ENCODE data around the gene CTSE.
"Not testable (repeated sequence)": the region's sequence is repeated elsewhere in the genome, so short reads cannot be mapped to it uniquely, and the experiment has no call there.

Gene CTSE

DNA sequence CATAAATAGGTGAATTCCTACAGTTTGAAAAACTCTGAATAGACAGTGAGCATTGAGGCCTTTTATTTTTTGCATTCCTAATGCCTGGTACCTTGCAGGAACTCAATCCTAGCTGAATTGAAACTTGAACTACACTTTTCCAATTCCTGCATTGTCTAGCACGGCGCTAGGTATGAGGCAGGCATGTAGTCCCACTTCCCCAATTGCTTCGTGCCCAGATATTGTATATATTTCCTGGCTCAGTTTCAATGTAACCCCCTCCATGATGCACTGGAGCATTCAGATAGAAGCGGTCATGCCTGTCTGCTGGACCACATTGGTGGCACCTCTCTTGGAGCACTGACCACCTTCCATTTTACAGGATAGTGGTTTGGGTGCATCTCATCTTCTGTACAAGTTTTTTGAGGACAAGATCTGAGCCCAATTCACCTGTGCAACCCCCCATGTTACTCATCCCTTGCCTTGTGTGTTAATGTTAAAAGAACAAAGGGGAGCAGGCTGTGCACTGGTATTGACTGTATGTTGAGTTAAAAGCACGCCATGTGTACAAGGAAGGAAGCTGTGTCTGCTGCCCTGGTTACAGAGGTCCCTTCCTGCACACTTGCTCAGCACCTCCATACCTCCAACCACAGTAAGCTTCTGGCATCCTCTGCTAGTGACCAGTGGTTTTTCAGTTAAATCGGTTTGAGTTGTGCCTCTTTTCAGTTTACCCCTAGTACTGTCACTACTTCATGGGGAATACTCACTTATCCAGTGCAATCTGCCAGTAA, 10.5 kb downstream of the CTSE start:
- DNase-seq, result no peak

DNA sequence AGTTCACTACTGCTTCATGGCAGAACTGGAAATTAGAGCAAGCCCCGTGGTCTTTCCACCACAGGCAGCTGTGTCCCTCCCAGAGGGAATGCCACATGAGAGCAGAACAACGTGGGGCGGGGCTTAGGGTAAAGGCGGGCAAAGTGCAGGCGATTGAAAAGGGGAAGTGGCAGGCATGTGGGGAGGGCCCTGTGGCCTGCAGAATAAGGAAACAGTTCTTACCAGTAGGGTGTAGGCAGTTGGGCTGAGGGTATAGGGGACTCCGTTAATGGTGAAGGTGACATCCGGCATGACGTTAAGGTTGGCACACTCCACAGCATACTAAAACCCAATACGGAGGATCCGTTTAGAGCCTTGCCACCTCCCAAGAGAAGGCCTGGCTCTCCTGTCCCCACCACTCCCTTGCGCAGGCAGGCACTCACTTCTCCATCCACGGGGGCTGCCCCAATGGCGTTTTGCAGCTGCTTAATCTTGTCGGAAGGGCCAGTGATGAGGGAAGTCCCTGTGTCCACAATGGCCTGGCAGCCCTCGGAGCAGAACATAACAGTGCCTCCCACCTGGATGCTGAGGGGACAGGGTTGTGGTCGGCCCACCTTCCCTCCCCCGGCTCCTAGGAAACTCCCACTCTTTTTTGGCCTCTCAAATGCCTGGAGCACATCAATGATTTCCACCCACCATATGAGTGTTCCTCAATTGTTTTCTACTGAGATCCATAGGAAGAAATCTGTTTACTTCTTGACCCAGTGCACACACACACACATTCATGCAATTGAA, 11.4 kb downstream of the CTSE start:
- peak; percentile 17 for DNase-seq

DNA sequence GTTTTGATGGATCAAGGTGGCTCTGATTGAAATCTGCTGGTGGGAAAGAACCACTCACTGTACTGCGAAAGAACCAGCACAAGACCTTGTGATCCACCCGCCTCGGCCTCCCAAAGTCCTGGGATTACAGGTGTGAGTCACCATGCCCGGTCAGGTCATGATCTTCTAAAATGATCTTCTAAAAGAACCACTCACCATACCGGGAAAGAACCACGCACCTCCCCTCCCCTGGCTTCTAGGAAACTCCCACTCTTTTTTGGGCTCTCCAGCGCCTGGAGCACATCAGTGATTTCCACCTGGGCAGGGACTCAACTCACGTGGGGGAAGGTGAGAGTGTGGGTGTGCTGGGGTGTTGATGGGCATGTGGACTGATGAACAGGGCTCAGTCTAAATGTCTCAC, 12.6 kb downstream of the CTSE start:
- no peak for DNase-seq

DNA sequence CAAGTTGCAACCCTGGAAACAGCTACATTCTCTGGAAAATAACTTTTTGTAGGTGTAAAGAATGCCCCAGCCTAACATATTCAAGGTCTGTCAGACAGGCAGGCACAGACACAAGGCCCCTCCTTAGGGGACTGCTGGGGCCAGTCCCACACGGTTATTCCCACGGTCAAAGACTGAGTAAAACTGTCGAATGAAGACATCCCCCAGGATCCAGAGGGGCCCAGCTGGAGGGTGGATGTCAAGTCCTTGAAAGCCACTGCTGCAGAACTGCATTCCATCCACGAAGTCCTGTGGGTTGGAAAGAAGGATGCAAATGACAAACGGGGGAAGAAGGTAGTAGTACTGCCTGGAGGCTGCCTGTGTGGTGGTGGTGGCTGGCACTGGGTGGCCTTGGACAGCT, 13.6 kb downstream of the CTSE start:
- no peak for DNase-seq

DNA sequence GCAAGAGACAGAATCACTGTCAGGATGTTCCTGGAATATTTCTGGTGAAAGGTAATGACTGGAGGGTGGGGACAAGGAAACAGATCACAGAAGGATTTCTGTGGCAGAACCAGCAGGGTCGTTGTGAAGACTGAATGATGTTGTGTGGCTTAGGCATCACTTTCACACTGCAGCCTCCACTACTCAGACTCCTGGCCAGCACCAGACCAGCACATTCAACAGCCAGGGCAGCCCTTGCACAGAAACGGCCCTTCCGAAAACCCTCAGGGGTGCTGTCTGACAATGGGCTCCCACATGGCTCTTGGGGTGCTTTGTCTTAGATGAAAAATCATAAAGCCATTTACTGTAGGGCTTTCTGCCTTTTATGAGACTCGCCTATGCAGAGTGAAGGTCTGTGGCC, 16.7 kb downstream of the CTSE start:
- no peak for DNase-seq

DNA sequence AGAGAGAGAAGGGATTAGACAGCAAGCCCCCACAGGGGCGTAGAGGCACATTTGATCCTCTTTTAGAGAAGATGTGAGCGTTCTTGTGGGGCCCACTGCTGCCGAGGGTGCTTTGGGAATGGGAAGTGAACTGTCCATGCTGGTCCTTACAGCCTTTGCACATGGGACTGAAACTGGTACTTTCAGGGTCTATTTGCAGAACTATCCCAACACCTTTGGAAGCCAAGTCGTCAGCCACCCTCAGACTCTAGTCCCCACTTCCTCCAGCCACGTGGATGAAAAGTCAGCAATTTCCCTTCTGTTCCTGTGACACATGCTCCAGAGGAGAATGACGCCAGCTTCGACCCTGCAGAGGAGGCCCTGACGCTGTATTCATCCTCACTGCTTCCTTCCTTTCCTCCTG, 17.9 kb downstream of the CTSE start:
- no peak for DNase-seq

DNA sequence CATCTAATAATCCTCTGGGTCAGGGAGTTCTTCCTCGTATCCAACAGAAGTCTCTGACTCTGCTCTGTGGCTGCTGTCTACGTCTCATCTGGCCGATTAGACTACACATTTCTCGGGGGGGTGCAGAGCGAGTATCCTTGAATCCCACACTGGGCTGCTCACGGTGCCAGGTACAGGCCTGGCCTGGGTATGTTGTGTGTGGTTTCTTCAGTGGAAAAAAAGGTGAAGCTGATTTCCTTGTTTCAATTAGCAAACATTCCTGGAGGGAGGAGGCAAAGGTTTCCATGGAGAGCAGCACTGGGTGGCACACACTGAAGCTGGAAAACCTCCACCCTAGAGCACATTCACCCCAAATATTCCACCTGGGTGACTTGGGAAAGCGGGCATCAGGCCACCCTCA, 18.5 kb downstream of the CTSE start:
- DNase-seq, result no peak

DNA sequence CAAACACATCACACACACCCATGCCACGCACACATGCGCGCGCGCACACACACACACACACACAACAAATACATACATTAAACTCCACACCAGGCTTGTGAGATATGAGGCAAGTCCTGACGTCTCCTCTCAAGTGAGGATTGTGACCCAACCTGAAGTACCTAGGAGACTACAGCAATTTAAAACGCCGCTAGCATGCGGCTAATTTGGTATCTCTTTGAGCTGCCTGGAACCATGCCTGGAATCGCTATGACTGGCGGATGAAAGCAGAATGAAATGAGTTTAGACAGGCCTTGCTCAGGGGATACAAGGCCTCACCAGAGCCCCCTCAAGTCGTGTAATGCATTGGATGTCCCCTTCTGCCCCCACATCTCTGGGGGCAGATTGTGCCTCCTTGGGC, 18.9 kb downstream of the CTSE start:
- DNase-seq, result no peak

DNA sequence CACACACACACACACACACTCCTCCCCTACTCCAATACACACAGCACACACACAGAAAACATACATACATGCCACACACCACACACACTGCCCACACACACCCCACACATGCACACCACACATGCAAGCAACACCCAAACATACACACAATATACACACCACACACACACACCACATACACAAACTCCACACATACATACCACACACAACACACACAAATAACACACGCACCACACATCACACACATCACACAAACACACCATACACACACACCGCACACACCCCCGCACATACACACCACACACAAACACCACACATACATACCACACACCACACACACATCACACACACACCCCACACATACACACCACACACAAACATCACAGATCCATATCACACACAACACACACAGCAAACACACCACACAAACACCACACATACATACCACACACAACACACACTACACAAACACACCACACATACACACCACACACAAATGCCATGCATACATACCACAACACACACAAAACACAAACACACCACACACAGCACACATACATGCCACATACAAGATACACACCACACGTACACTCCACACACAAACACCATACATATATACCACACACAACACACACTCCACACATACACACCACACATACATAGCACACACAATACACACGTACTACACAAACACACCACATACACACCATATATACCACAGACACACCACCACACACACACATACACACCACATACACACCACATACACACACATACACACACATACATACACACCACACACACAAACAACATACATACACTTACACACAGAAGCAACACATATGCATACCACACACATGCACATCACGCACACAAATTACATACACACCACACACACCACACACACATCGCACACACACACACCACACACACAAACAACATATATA, 19.6 kb downstream of the CTSE start:
- DNase-seq, result no peak

DNA sequence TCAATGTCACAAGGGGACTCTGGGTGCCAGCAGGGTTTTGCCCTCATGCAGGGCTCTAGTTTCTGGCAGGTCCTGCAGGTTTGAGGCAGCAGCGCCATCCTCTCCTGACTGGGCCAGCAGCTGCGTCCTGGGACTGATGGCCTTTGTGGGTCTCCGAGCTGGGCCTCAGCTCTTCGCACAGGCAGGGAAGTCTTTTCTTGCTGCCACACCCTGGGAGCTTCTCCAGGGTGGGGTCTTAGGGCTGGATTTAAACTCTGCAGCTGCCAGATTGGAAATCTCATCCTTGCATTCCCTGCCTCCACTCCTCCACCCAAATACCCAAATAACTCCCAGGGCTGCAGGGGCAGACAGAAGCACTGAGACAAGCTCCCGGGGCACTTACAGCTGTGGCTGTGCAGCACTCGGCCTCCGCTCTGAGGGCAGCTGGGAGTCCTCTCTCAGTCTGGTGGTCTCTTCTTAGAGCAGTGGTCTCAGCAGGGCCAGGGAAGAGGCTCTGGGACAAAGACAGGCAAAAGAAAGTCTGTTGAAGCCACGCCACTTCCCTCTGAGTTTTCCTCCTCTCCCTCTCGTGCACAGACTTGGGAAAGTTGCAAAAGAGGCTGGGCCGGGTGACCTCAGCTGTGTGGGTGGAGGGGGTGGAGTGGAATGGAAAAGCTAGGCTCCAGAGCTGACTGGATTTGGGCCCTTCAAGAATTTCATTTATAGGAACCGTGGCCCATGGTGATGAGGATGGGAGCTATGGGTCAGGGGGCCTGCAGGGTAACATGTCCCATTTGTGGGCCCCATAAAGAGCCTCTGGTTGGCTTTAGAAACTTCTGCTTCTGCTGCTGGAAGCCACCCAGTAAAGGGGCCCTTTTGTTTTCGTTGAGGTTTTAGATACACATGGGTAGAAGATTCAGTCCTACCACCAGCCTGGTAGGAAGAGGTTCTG, 20.6 kb downstream of the CTSE start, which contains the start of gene RAB7B:
Gene RAB7B, minus strand, starts transcription at position 525 of the 931 bp plus-strand sequence. CDS start 9,260 bp downstream, outside the sequence.
- no peak for DNase-seq

DNA sequence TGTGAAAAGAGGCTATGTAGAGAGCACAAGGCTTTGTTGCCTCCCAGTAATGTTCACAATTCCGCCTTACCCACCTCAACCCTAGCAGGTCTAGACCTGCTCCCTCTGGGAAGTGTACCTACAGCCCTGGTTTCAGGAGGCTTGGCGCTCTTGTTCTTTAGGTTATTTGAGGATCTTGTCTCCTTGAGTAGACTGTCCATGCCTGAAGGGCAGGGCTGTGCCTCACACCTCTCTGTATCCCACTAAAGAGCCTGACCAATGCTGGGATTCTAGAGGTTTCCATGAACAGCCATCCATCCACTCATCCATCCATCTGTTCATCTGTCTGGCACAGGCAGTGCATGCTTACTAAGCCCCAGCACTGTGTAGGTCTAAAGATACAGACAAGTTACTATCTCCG, 21.5 kb downstream of the CTSE start:
- DNase-seq, result no peak

DNA sequence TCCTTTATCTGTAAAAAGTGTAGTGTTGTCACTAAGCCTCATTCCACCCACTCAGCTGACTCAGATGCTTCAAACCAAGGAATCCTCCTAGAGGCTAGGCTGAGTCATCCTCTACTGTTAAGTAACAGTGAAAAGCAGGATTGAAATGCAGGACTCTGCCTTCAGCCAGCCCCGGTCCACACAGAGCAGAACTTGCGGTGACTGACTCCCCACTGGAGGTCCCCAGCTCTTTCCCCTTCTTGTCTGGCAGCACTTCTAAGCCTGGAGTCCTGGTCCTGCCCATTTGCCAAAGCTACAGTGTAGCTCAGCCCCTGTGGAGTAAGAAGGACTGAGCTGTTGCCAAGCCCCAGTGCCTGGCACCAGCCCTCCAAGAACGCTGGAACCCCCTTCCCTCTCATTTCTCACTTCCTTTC, 22.2 kb downstream of the CTSE start:
- peak; percentile 67 for DNase-seq

DNA sequence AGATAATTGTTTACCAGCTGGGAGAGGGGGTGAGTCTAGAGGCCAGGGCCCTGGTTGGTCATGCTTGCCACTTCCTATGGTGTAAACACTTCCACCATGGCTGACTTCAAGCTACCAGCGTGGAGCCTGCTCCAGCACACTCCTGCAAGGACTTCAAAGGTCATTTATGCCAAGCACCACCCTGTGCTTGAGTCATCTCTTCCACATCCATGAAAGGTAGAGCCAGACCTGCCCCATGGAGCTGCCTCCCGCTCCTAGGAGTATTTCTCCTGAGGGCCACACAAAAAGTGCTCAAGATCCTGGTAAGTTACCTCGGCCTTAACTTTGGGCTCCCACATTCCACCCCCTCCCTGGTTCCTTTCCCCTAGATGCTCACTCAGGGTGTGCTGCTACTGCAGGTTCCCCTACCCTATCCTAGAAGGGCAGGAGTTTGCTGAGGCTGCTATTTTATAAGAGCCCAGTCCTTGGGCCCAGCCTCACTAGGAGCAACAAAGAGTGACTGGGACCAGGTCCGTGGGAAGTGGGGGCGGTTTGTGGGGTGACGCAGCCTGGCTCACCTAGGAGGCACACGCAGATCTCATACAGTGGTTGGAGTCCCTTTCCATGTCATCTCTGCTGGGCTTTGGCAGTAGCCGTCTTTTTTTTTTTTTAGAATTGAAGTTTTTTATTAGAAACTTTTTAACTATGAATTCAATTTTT, 22.9 kb downstream of the CTSE start:
- DNase-seq, result peak; percentile 51

DNA sequence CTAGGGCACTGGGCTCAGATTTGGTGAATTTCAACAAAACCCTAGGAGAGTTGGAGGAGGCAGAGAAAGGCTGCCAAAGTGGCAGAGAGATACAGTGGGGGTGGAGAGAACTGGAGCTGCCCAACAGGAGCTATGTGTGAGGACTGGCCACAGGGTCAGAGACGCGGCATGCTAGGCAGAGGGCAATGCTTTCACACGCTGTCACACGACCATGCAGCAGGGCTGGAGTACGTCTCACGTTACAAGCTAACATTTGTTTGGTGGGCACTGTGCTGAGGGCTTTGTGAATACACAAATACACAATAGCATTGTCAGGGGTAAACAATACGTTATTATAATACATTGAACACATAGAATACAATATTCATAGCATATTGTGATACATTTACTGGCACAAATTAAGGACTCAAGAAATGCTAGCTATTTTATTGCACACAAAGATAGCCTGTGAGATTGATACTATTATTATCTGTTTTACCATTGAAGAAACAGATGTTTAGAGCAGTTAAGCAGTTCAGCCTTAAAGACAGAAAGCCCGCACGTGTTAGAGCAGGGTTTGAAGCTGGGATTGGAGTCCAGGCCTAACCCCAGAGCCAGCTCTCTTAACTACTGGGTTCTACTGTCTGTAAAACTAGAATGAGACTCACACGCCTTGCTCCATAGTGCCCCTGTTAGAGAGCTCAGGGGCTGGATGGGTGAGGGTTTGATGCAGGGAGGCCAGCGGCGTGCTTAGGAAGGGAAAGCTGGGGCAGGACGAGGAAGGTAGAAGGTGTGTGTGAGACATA, 25.0 kb downstream of the CTSE start:
- no peak for DNase-seq

DNA sequence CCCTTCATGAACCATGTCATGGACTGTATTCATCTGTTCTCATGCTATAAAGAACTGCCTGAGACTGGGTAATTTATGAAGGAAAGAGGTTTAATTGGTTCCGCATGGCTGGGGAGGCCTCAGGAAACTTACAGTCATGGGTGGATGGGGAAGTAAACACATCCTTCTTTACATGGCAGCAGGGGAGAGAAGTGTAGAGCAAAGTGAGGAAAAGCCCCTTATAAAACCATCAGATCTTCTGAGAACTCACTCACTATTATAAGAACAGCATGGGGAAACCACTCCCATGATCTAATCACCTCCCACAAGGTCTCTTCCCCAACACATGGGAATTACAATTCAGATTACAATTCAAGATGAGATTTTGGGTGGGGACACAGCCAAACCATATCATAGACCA, 27.1 kb downstream of the CTSE start:
- DNase-seq, result not testable (repeated sequence)

DNA sequence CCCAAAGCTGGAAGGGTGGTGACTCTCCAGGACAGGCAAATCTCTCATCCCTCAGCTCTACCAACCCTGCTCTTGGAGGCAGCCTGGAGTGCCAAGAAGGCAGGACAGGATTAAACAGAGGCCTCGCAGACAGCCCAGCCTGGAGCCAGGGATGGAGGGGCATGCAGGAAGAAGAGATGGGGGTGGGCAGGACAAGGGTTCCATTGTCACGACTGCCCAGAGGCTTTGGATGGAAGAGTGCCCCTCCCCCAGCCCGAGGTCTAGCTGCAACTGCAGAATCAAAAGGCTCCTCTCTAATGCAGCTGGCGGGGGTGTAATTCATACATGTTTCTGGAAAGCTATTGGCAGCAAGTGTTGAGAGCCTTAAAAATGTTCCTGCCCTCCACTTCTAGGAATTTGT, 29.3 kb downstream of the CTSE start:
- DNase-seq, result no peak

DNA sequence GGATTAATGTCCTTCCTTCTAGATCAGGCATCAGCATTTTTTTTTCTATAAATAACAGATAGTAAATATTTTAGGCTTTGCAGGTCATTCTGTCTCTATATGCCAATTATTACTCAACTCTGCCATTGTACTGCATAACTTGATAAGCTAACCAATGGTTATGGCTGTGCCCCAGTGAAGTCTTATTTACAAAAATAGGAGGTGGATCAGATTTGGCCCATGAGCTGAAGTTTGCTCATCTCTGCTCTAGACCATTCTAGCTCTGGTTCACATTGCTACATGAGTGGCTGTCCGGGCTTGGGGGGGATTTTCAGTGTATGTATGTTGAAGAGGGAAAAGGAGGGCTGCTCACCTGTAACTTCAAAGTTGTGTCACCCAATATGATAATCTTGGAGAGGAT, 30.6 kb downstream of the CTSE start:
- DNase-seq, result no peak

DNA sequence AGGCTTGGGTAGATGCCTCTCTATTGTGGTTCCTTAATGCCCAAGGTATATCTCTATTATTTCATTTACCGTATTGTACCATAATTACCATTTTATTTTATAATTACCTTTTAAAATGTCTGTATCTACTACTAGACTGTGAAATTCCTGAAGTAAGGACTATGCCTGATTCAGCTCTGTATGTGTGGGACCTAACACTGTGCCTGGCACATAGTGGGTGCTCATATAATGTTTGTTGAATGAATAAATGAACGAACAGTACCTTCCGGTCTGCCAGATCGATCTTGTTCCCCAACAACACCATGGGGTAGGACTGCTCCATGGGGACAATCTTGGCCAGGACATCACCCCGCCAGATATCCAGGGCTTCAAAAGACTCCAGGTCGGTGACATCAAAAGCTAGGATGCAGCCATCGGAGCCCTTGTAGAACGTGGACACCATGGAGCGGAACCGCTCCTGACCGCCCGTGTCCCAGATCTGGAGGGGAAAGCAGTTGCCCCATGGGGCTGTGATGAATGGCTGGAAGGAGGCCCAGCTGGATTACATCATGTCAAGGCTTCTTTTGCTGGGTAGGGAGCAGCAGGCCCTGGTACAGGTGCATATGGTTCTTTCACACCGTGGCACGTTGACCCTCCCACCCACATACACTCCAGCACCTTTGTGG, 31.3 kb downstream of the CTSE start:
- no peak for DNase-seq

DNA sequence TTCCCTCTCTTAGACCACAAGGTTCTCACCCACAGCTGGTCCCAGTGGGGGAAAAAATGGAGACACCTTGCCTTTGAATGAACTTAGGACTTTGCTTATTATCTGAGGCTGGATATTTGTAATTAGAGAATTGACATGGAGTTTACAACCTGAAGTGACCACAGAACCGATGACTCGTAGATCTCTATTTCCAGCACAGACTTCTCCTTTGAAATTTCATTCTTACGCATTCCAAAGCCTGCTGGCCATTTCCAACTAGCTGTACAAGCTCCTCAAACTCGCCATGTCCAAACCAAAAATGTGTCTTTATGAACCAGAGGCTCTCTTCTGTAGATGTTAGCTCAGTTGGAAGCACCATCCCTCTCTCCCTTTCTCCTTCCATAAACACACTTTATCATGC, 32.5 kb downstream of the CTSE start:
- DNase-seq, result no peak

DNA sequence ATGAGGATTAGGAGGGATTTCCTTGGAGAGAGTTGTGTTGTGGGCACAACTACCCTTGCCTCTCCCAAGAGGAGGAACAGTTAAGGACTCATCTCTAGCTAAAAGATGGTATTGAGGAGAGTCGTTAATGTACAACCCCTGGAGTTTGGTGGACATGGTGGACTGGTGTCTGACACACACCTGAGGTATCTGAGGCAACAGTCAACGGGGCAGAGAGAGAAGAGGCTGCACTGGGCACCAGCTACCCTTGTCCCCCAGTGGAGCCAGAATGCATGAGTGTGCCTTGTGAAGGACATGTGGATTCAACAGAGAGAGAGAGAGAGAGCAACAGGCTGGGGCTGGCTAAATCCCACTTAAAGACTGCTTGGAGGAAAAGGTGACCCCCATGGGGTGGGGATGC, 33.5 kb downstream of the CTSE start:
- no peak for DNase-seq
